Effector memory CD4-positive, alpha-beta T cell (primary cell): ENCODE measurements around the gene OGDHL.

Source experiments
- DNase-seq, 3 donors: peaks; one replicate each; pipeline ENCODE4 v3.0.0-alpha.2; 2020
- H3K27ac ChIP-seq: 2 replicates; pipeline ENCODE4 v1.7.0; 2013; ENCODE audit warnings: mild to moderate bottlenecking, low read length, moderate library complexity; ENCODE audit not compliant: insufficient read depth, poor library complexity, severe bottlenecking
- H3K27me3 ChIP-seq: replicated peaks from 2 replicates; pipeline ENCODE4 v1.7.0; 2013; ENCODE audit warnings: mild to moderate bottlenecking, low read length; ENCODE audit not compliant: insufficient read depth, control insufficient read depth, poor library complexity, severe bottlenecking
- H3K36me3 ChIP-seq: 2 replicates; pipeline ENCODE4 v1.7.0; 2013; ENCODE audit warnings: mild to moderate bottlenecking, low read length, moderate library complexity; ENCODE audit not compliant: control insufficient read depth, insufficient read depth
- H3K4me1 ChIP-seq: 2 replicates; pipeline ENCODE4 v1.7.0; 2013; ENCODE audit warnings: low read length, mild to moderate bottlenecking; ENCODE audit not compliant: control insufficient read depth, insufficient read depth, poor library complexity, severe bottlenecking
- H3K4me3 ChIP-seq: 2 replicates; pipeline ENCODE4 v1.7.0; 2013; ENCODE audit warnings: low read length, low read depth, mild to moderate bottlenecking; ENCODE audit not compliant: insufficient read depth, poor library complexity, severe bottlenecking
- H3K9me3 ChIP-seq: 2 replicates; pipeline ENCODE4 v1.7.0; 2013; ENCODE audit warnings: mild to moderate bottlenecking, low read length, moderate library complexity; ENCODE audit not compliant: control insufficient read depth

Gene OGDHL

DNA sequence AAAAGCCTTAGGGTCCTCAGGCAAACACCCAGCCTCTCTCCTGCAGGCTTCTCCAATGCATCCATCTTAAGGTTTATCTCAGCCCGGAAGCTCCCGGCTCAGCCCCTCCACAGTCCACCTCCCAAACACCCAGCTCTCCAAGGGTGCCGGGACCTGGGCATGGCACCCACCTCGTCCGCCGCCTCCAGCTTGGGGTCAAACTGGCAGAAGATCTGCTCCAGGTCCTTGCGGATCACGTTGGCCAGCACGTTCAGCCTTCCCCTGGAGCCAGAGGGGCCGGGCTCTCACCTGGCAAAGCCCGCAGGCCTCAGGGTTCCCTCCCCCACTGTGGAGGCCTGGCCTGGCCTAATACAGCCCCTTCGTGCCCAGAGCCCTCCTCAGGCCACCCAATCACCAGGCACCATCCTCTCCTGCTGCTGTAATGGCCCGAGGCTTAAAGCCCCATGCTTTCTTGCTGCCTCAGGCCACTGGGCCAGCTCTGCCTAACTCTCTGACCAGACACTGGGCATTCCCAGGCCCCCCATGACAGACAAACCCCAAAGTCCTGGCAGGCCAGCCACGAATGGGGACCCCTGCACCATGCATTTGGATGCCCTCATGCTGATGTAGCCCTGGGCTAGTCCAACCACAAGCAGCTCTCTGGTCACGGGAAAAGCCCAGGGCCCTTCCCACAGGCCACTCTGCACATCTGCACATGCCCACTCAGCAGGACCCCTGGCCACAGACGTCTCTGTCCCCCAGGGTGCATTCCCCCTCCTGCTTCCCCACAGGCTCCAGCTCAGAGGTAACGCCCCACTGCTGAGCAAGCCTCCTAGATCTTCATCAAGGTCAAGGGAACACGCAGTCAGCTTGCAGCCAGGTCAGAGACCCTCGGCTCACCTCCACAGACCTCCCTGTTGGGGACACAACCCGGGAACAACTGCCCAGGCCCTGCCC lies 12.3 kb downstream of the OGDHL start:
- no peak overlapping the region for H3K27ac ChIP-seq
- no peaks in the 10 kb centered on the region for H3K9me3 ChIP-seq
- no peak for DNase-seq
- peaks cover 4% of the 10 kb centered on the region for H3K27me3 ChIP-seq
- H3K36me3 ChIP-seq: no peaks in the 10 kb centered on the region
- no peak overlapping the region for H3K4me3 ChIP-seq
- H3K4me1 ChIP-seq: no peaks in the 10 kb centered on the region

DNA sequence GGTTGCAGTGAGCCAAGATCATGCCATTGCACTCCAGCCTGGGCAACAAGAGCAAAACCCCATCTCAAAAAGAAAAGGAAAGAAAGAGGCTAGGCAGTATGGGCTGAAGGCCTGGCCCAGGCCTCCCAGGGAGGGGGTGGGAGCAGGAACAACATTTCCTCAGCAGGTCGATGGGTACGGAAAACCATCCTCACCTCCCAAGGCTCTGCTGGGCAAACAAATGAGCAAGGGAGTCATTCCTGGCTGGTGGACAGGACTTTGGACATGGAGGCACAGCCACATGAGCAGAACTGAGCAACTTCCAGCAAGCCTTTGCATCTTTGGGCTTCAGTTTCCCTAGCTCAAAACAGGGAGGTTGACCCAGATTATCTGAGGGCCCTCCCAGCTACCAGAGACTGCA lies 13.0 kb downstream of the OGDHL start:
- no peak for DNase-seq
- no peaks in the 10 kb centered on the region for H3K9me3 ChIP-seq
- no peak overlapping the region for H3K4me3 ChIP-seq
- H3K27me3 ChIP-seq: peaks cover 4% of the 10 kb centered on the region
- no peak overlapping the region for H3K27ac ChIP-seq
- H3K36me3 ChIP-seq: no peaks in the 10 kb centered on the region
- no peaks in the 10 kb centered on the region for H3K4me1 ChIP-seq

DNA sequence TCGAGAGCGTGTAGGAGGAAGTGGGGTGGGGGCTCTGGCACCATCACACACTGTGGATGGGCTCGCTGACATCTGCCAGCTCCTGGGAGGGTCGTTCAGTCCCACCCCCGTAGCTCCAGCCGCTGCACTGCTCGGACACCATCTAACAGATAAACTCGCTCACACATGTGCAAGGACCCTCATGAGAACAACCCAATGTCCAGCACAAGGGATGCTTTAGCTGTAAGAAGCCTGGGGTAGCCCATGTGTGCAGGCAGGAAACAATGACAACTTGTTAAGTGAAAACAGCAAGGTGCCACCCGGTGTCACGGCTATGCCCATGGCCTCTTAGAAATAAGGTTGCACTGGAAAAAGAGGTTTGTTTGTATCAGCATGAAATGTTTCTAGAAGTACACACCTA lies 14.1 kb downstream of the OGDHL start:
- DNase-seq: no peak

DNA sequence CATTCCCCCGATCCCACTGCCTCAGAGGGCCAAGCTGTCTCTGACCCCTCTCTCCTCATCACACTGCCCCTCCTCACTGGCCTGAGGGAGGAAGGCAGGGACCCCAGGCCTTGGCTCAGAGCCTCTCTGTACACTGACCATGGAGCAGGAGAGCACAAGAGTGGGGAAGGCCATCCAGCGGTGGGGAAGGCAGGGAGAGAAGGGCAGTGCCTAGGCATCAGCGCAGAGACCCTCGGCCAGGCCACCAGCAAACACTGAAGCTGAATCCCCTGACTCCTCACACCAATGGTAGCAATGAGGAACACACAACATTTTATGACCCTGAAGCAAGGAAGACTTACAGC lies 14.8 kb downstream of the OGDHL start:
- Histone ChIP-seq H3K27me3 (peaks cover 4% of the 10 kb centered on the region), H3K4me1 (no peaks in the 10 kb centered on the region)
- no peak for DNase-seq

More for the DNA sequence above, 14.1 kb downstream of the OGDHL start:
- no peaks in the 10 kb centered on the region for H3K36me3 ChIP-seq
- H3K27me3 ChIP-seq: peaks cover 4% of the 10 kb centered on the region
- H3K9me3 ChIP-seq: no peaks in the 10 kb centered on the region
- no peaks in the 10 kb centered on the region for H3K4me1 ChIP-seq
- H3K4me3 ChIP-seq: no peak overlapping the region
- H3K27ac ChIP-seq: no peak overlapping the region

DNA sequence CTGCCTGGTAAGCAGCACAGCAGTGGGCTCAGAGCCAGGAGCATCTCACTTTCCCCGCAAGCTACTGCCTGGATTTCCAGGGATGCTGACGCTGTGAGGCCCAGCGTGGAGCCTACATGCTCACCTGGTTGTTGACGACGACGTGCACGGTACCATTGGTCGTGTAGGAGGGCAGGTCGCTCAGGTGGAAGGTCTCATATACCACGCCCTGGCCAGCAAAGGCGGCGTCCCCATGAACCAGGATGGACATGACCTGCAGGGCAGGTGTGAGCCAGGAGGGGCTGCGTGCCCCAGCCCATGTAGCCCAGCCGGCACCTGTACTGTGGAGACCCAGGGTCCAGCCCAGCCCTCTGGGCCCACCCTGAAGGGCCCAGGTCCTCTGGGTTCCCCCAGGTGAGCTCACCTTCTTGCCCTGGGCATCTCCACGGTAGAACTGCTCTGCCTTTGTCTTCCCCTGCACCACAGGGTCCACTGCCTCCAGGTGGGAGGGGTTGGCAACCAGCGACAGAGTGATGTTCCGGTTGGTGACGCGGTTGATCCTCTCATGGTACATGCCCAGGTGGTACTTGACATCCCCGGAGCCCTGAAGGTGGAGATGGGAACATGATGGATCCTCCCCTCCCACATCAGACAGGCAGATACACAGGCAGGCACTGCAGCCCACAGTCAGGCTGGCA lies 15.4 kb downstream of the OGDHL start:
- H3K27me3 ChIP-seq: no peaks in the 10 kb centered on the region
- DNase-seq: no peak
- H3K36me3 ChIP-seq: no peaks in the 10 kb centered on the region
- H3K4me1 ChIP-seq: no peaks in the 10 kb centered on the region
- no peak overlapping the region for H3K27ac ChIP-seq
- H3K9me3 ChIP-seq: no peaks in the 10 kb centered on the region
- H3K4me3 ChIP-seq: no peak overlapping the region

More for the DNA sequence above, 14.8 kb downstream of the OGDHL start:
- H3K27ac ChIP-seq: no peak overlapping the region
- no peaks in the 10 kb centered on the region for H3K36me3 ChIP-seq
- no peak overlapping the region for H3K4me3 ChIP-seq
- no peaks in the 10 kb centered on the region for H3K9me3 ChIP-seq

DNA sequence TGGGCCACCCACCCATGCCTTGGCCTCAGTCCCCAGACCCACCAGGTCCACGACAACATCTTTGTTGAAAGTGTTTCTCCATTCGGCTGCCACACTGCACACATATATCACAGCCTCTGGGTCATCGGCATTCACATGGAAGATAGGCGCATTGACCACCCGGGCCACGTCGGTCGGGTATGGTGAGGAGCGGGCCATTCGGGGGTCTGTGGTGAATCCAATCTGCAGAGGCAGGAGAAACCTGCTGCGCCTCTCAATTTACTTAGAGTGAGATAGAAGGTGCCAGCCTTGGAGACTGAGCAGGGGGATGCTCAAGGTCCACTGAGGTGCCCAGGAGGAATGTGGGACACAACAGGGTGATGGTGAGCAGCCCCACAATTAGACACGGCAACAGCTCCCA lies 16.4 kb downstream of the OGDHL start:
- no peak for DNase-seq
- Histone ChIP-seq H3K27ac (no peak overlapping the region), H3K9me3 (no peaks in the 10 kb centered on the region), H3K4me1 (no peaks in the 10 kb centered on the region), H3K4me3 (no peak overlapping the region), H3K27me3 (no peaks in the 10 kb centered on the region), H3K36me3 (no peaks in the 10 kb centered on the region)

DNA sequence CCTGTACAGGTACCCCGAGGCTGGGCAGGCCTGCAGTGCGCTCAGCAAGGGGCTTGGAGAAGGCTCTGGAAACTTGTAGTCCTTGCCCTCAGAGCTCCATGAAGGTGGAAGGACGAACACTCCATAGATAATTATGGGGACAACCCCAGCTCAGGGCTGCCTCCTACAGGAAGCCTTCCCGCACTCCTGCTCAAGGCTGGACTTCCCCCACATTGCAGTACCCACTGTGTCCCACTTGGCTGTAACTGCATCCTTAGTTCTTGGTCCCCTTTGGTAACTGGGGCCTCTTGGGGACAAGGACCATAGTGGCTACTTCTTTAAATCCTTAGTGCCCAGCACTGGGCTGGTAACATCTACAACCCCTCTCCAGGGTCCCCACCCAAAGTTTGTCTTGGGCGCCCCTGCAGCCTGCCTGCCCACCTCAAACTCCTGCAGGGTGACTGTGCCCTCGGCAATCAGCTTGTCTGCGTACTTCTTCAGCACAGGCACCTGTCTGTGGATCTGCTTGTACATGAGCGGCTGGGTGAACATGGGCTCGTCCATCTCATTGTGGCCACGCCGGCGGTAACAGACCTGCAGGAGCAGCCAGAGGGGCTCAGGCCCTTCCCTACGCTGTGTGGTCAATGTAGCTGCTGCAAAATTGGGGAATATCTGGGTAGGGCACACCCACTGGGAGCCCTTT lies 17.1 kb downstream of the OGDHL start:
- no peaks in the 10 kb centered on the region for H3K36me3 ChIP-seq
- H3K4me3 ChIP-seq: no peak overlapping the region
- no peaks in the 10 kb centered on the region for H3K9me3 ChIP-seq
- no peaks in the 10 kb centered on the region for H3K4me1 ChIP-seq
- H3K27me3 ChIP-seq: no peaks in the 10 kb centered on the region
- no peak for DNase-seq
- H3K27ac ChIP-seq: no peak overlapping the region

DNA sequence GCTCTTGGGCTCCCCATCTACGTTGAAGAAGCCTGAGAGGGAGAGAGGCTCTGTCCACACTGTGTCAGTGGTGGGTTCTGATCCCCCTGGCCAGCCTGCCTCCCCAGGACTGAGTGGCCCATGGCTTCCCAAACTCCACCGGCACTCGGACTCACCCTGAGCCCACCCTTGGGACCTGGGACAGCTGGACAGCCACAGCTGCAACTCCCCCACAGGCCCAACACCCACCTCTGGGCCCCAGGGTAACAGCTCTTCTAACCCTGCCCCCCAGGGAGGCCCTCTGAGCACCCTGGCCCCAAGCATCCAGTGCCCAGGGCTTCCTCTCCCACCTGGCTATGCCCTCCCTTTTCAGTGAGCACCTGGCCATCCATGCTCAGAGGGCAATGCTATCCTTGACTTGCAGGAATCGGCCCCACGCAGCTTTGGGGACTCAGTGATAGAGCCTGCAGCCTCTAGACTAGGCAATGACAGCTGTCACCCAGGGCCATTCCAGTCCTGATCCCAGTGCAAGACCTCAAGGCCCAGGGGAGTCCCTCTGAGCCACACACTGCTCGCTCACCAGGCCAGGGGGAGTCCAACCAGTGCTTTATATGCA lies 17.9 kb downstream of the OGDHL start:
- no peak for DNase-seq
- no peak overlapping the region for H3K27ac ChIP-seq
- H3K4me3 ChIP-seq: no peak overlapping the region
- no peaks in the 10 kb centered on the region for H3K36me3 ChIP-seq
- no peaks in the 10 kb centered on the region for H3K9me3 ChIP-seq
- H3K27me3 ChIP-seq: no peaks in the 10 kb centered on the region
- no peaks in the 10 kb centered on the region for H3K4me1 ChIP-seq

DNA sequence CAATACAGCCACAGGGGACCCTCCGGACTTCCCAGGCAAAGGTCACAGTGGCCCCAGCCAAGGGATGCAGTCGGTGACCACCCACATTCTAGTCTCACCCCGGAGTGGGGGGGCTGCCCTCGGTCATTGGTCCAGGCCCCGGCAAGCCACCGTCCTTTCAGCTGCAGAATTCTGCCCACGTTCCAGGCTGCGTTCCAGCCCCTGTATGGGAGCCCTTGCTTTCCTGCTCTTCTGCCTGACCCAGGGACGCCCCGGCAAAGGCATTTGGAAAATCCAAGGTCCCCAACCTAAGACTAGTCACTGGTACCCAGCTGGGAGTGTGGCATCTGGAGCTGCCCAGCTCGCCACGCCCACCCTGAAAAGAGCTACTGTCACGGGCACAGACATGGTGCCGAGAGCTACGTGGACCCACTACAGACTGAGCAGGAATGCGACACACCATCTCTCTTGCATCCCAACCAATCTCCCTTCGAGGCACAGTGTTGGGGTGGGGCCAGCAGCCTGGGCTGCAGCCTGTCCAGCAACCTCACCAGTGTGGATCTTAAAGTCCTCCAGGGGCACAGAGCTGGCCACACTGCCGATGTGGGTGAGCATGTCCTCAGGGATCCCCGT lies 18.6 kb downstream of the OGDHL start:
- Histone ChIP-seq H3K36me3 (no peaks in the 10 kb centered on the region), H3K9me3 (no peaks in the 10 kb centered on the region)
- no peak for DNase-seq

More for the DNA sequence above, 18.6 kb downstream of the OGDHL start:
- Histone ChIP-seq H3K27ac (no peak overlapping the region), H3K4me3 (no peak overlapping the region), H3K4me1 (no peaks in the 10 kb centered on the region), H3K27me3 (no peaks in the 10 kb centered on the region)
